Measurements from ENCODE around the gene KIAA1217.

DNA sequence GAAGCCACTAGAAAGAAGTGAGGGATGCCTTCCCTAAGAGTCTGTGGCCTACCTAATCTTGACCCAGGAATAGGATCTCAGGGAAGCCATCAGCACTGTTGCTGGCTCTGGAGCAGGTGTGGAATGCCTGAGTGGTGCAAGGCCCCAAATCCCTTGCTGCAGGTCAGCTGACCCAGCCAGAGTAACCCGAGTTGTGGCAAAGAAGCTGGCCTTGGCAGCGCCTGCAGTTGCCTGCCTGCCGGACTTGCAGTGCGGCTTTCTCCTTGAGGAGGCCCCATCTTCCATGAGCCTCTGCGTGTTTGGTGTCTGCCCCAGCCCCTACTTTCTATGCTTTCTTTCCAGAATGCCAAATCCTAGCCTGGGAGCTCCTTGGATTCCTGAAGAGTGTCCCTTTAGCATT is 5.8 kb downstream of the KIAA1217 start:
- TF ChIP-seq POLR2A (IDR thresholded peaks at IDR 0.05), result no peak
- TF ChIP-seq, protein P1, sequence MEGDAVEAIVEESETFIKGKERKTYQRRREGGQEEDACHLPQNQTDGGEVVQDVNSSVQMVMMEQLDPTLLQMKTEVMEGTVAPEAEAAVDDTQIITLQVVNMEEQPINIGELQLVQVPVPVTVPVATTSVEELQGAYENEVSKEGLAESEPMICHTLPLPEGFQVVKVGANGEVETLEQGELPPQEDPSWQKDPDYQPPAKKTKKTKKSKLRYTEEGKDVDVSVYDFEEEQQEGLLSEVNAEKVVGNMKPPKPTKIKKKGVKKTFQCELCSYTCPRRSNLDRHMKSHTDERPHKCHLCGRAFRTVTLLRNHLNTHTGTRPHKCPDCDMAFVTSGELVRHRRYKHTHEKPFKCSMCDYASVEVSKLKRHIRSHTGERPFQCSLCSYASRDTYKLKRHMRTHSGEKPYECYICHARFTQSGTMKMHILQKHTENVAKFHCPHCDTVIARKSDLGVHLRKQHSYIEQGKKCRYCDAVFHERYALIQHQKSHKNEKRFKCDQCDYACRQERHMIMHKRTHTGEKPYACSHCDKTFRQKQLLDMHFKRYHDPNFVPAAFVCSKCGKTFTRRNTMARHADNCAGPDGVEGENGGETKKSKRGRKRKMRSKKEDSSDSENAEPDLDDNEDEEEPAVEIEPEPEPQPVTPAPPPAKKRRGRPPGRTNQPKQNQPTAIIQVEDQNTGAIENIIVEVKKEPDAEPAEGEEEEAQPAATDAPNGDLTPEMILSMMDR (IDR thresholded peaks at IDR 0.05), result no peak
